DOHH2 (cell line): ENCODE measurements around the gene TMEM45B.
A peak's percentile ranks its signal among the peaks of the same experiment; 100 is the strongest.

Source experiments
- H3F3A ChIP-seq: fragments of 200-600 bp; sonication (generic), shearing (Covaris generic); 2 replicates; pipeline ENCODE4 v1.6.0; 2016; ENCODE audit warnings: antibody characterized with exemption, mild to moderate bottlenecking; ENCODE audit not compliant: control insufficient read depth, insufficient read depth
- H3K27ac ChIP-seq: fragments of 200-600 bp; sonication (generic); 2 replicates; pipeline ENCODE4 v1.5.1; 2014; ENCODE audit warnings: low read depth, mild to moderate bottlenecking, low read length, moderate library complexity
- H3K27me3 ChIP-seq: fragments of 200-600 bp; sonication (generic); 2 replicates; pipeline ENCODE4 v1.6.1; 2014; ENCODE audit warnings: mild to moderate bottlenecking, low read length, mixed read lengths; ENCODE audit not compliant: control insufficient read depth
- H3K36me3 ChIP-seq: fragments of 200-600 bp; sonication (generic); 2 replicates; pipeline ENCODE4 v1.6.1; 2014; ENCODE audit warnings: mild to moderate bottlenecking, low read length, moderate library complexity, mixed read lengths; ENCODE audit not compliant: control insufficient read depth
- H3K4me1 ChIP-seq: fragments of 200-600 bp; sonication (generic); 2 replicates; pipeline ENCODE4 v1.6.1; 2014; ENCODE audit warnings: mild to moderate bottlenecking, low read length, mixed read lengths; ENCODE audit not compliant: control insufficient read depth
- H3K4me2 ChIP-seq: fragments of 200-600 bp; sonication (generic); 2 replicates; pipeline ENCODE4 v1.6.0; 2014; ENCODE audit warnings: mild to moderate bottlenecking, low read length, moderate library complexity
- H3K4me3 ChIP-seq: fragments of 200-600 bp; sonication (generic); 2 replicates; pipeline ENCODE4 v1.5.1; 2014; ENCODE audit warnings: mild to moderate bottlenecking, low read length, mixed read lengths
- H3K79me2 ChIP-seq: fragments of 200-600 bp; sonication (generic); 2 replicates; pipeline ENCODE4 v1.6.1; 2014; ENCODE audit warnings: mild to moderate bottlenecking, low read length, mixed read lengths; ENCODE audit not compliant: control insufficient read depth
- H3K9me2 ChIP-seq: fragments of 200-600 bp; sonication (generic); replicated peaks from 2 replicates; pipeline ENCODE4 v1.6.1; 2014; ENCODE audit warnings: mild to moderate bottlenecking, low read length, mixed read lengths; ENCODE audit not compliant: control insufficient read depth
- H3K9me3 ChIP-seq: fragments of 200-600 bp; sonication (generic); 2 replicates; pipeline ENCODE4 v1.6.1; 2014; ENCODE audit warnings: antibody characterized with exemption, low read length, mixed read lengths; ENCODE audit not compliant: control insufficient read depth, insufficient read depth
- H4K20me1 ChIP-seq: fragments of 200-600 bp; sonication (generic); 2 replicates; pipeline ENCODE4 v1.6.0; 2014; ENCODE audit warnings: low read depth, mild to moderate bottlenecking, antibody characterized with exemption, low read length, moderate library complexity; ENCODE audit not compliant: control insufficient read depth, insufficient read depth
- EZH2phosphoT487 ChIP-seq: fragments of 200-600 bp; sonication (generic); IDR thresholded peaks from 2 replicates; pipeline ENCODE4 v1.6.1; 2017; ENCODE audit warnings: borderline replicate concordance, mild to moderate bottlenecking, antibody characterized with exemption, low read length, moderate library complexity, mixed read lengths
- TF ChIP-seq, protein P1 (sequence below): fragments of 200-600 bp; sonication (generic); IDR thresholded peaks from one replicate; pipeline ENCODE4 v1.5.1; 2014; ENCODE audit warnings: antibody characterized with exemption, mild to moderate bottlenecking, low read depth, low read length; ENCODE audit not compliant: poor library complexity, severe bottlenecking

Gene TMEM45B

GRCh38 chr11:129895126-129896041 is 79.7 kb downstream of the TMEM45B start, which contains the start of gene NFRKB:
Gene NFRKB (minus strand): TSS chr11:129895578. CDS start chr11:129892849, 2,729 bp downstream.
- peak within 1 kb of the TSS; percentile 83 for H3K4me3 ChIP-seq
- no peaks in the 10 kb centered on the region for H3K27me3 ChIP-seq
- H4K20me1 ChIP-seq = peaks cover 4% of the 10 kb centered on the region; the same call in 1 of the 2 replicates
- no peaks in the 10 kb centered on the region for H3K9me3 ChIP-seq
- peaks cover 19% of the 10 kb centered on the region for H3K4me1 ChIP-seq
- no peaks in the 10 kb centered on the region for H3K9me2 ChIP-seq
- H3F3A ChIP-seq = peaks cover 12% of the 10 kb centered on the region
- peak within 1 kb of the TSS; percentile 9; the same call in 1 of the 2 replicates for H3K27ac ChIP-seq
- H3K4me2 ChIP-seq = peak within 1 kb of the TSS; percentile 60
- TF ChIP-seq EZH2phosphoT487 = no peak
- TF ChIP-seq, protein P1, sequence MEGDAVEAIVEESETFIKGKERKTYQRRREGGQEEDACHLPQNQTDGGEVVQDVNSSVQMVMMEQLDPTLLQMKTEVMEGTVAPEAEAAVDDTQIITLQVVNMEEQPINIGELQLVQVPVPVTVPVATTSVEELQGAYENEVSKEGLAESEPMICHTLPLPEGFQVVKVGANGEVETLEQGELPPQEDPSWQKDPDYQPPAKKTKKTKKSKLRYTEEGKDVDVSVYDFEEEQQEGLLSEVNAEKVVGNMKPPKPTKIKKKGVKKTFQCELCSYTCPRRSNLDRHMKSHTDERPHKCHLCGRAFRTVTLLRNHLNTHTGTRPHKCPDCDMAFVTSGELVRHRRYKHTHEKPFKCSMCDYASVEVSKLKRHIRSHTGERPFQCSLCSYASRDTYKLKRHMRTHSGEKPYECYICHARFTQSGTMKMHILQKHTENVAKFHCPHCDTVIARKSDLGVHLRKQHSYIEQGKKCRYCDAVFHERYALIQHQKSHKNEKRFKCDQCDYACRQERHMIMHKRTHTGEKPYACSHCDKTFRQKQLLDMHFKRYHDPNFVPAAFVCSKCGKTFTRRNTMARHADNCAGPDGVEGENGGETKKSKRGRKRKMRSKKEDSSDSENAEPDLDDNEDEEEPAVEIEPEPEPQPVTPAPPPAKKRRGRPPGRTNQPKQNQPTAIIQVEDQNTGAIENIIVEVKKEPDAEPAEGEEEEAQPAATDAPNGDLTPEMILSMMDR = no peak
- H3K79me2 ChIP-seq = peaks cover 34% of the 10 kb centered on the region
- H3K36me3 ChIP-seq = peaks cover 49% of the 10 kb centered on the region

DNA sequence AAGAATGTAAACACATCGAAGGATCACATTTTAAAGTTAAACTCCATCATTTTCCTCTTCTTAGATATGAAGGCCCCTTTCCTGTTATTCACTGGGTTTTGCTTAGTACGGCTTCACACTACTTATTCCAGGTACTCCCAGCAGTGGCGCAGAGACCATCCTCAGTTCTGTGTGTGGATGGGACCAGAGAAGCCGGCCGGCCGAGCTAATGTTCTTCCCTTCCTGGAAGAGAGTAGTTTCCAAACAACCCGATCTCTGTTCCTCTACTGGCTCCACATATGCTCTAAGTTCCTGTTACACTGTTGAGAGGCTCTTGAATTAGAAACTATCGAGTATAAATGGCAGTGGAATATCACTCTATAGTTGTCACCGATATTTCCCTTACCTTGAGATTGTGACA is 80.4 kb downstream of the TMEM45B start:
- no peaks in the 10 kb centered on the region for H3K9me3 ChIP-seq
- no peaks in the 10 kb centered on the region for H3K9me2 ChIP-seq
- peaks cover 12% of the 10 kb centered on the region for H3F3A ChIP-seq
- H4K20me1 ChIP-seq = peaks cover 4% of the 10 kb centered on the region; the same call in 1 of the 2 replicates
- H3K27me3 ChIP-seq = no peaks in the 10 kb centered on the region
- H3K27ac ChIP-seq = no peak overlapping the region
- H3K79me2 ChIP-seq = peaks cover 34% of the 10 kb centered on the region
- peaks cover 53% of the 10 kb centered on the region for H3K36me3 ChIP-seq
- H3K4me2 ChIP-seq = peak overlapping the region; percentile 60
- peaks cover 19% of the 10 kb centered on the region for H3K4me1 ChIP-seq
- peak overlapping the region; percentile 83 for H3K4me3 ChIP-seq
- TF ChIP-seq, protein P1 = no peak
- TF ChIP-seq EZH2phosphoT487 = no peak

- no peak overlapping the region for H3K27ac ChIP-seq
- no peaks in the 10 kb centered on the region for H3K79me2 ChIP-seq
- H3K4me3 ChIP-seq = no peak overlapping the region
- H3K27me3 ChIP-seq = no peaks in the 10 kb centered on the region
- no peaks in the 10 kb centered on the region for H3F3A ChIP-seq
- H3K9me3 ChIP-seq = no peaks in the 10 kb centered on the region
- TF ChIP-seq, protein P1 = no peak
- no peak for TF ChIP-seq EZH2phosphoT487
- H3K9me2 ChIP-seq = no peaks in the 10 kb centered on the region
- peaks cover 93% of the 10 kb centered on the region for H3K36me3 ChIP-seq
- no peaks in the 10 kb centered on the region for H4K20me1 ChIP-seq
- H3K4me1 ChIP-seq = no peaks in the 10 kb centered on the region
- H3K4me2 ChIP-seq = no peak overlapping the region
These were observed 89.8 kb downstream of the TMEM45B start for GRCh38 chr11:129905402-129905801.
